Sigmoid colon (tissue), 7 donors: ENCODE data around the gene OR7G3. TPM values are rescaled to one million over a fixed set of nuclear protein-coding genes. Genes with fewer than 3 reads are reported as not detected.

Experiments
- DNase-seq: peaks from one replicate; pipeline ENCODE4 v3.0.0-alpha.2; 2019
- H3K27ac ChIP-seq, 4 donors: fragments of 200-600 bp; sonication (generic); one replicate each; pipeline ENCODE4 v1.5.1; 2016 to 2019; ENCODE audit warnings: mild to moderate bottlenecking in 1 of 4
- H3K27me3 ChIP-seq, 3 donors: fragments of 200-600 bp; sonication (generic); one replicate each; pipeline ENCODE4 v1.5.1; 2019; ENCODE audit warnings: mild to moderate bottlenecking in 1 of 3
- H3K36me3 ChIP-seq, 4 donors: fragments of 200-600 bp; sonication (generic); one replicate each; pipeline ENCODE4 v1.5.1; 2016 to 2019
- H3K4me1 ChIP-seq, 4 donors: fragments of 200-600 bp; sonication (generic); one replicate each; pipeline ENCODE4 v1.5.1; 2017 to 2019
- H3K4me3 ChIP-seq, 4 donors: fragments of 200-600 bp; sonication (generic); one replicate each; pipeline ENCODE4 v1.5.1; 2017 to 2019; ENCODE audit warnings: mild to moderate bottlenecking in 2 of 4, moderate library complexity in 1 of 4
- H3K9me3 ChIP-seq, 4 donors: fragments of 200-600 bp in 3 of 4; sonication (generic) in 3 of 4; one replicate each; pipeline versions ENCODE4 v1.5.1 to v1.6.1; 2013 to 2019
- CTCF ChIP-seq, 4 experiments: fragments of 450-650 bp in 3 of 4; fragments of 200-600 bp in 1 of 4; IDR thresholded peaks; one replicate each; pipeline ENCODE4 v1.5.1; 2016 to 2019; ENCODE audit warnings: antibody characterized with exemption in 4 of 4, mild to moderate bottlenecking in 3 of 4, moderate library complexity in 2 of 4
- EP300 ChIP-seq, 4 donors: sonication (generic); formaldehyde crosslinking; IDR thresholded peaks; one replicate each; pipeline ENCODE4 v1.6.1; 2017; ENCODE audit warnings: antibody characterized with exemption in 4 of 4
- POLR2A ChIP-seq, 2 donors: fragments of 450-650 bp; IDR thresholded peaks; one replicate each; pipeline ENCODE4 v1.6.1; 2016; ENCODE audit warnings: antibody characterized with exemption in 2 of 2, mild to moderate bottlenecking in 2 of 2, moderate library complexity in 2 of 2
- POLR2AphosphoS5 ChIP-seq, 4 donors: sonication (generic); formaldehyde crosslinking; IDR thresholded peaks; one replicate each; pipeline ENCODE4 v1.6.1; 2017; ENCODE audit warnings: antibody characterized with exemption in 4 of 4
- WGBS, 2 donors: extraction: QIAGEN DNeasy Blood & Tissue Kit; methylation state at CpG; one replicate each; pipeline ENCODE4 v1.1.7; 2013; 5-methylcytosine and 5-hydroxymethylcytosine counted together
- intact Hi-C: fragments of 100-400 bp; cut with DNase I; formaldehyde crosslinking; loops from one replicate; pipeline ENCODE4 v1.15.1; 2023
- polyA plus RNA-seq, 3 donors: library from polyadenylated mRNA; stranded (reverse); fragments of 200-250 nt; gene quantifications; one replicate each; pipeline ENCODE4 v1.2.3, GENCODE V29; 2013
- total RNA-seq, 4 donors: library from RNA; depleted of rRNA; stranded (reverse); fragments of >200 nt; gene quantifications; one replicate each; pipeline ENCODE4 v1.1.0, GENCODE V29; 2016
- donor health status: healthy with polysubstance abuse.
- donor health status: Bipolar disorder and iron deficiency.
- donor health status: healthy.

OR7G3 gene
- total and polyA plus RNA-seq, 7 donors: not detected

- Histone ChIP-seq H3K27me3 (no peaks in the 10 kb centered on the region), H3K36me3 (peaks cover under 1 to 29% (median 12%) of the 10 kb centered on the region in 4 donors), H3K27ac (no peak overlapping the region), H3K4me1 (no peaks in the 10 kb centered on the region), H3K4me3 (no peak overlapping the region), H3K9me3 (peaks cover 0 to 10% (median 7%) of the 10 kb centered on the region in 4 donors)
- intact Hi-C loops: no loop called here
- DNase-seq: no peak
- TF ChIP-seq POLR2A (IDR thresholded peaks at IDR 0.05): no peak
- no peak for TF ChIP-seq CTCF (IDR thresholded peaks at IDR 0.05)
- no peak for TF ChIP-seq EP300 (IDR thresholded peaks at IDR 0.05)
- no peak for TF ChIP-seq POLR2AphosphoS5 (IDR thresholded peaks at IDR 0.05)
- WGBS, 2 donors: 97 to 98% methylated on average over 5 of the region's 5 CpGs
Measured at GRCh38 chr19:9151367-9151766, 24.6 kb upstream of the OR7G3 start.

- peaks cover 0 to 22% (median 6%) of the 10 kb centered on the region in 4 donors for H3K36me3 ChIP-seq
- DNase-seq: no peak
- H3K4me3 ChIP-seq: no peak overlapping the region
- peaks cover 0 to 7% (median 5%) of the 10 kb centered on the region in 4 donors for H3K9me3 ChIP-seq
- H3K27me3 ChIP-seq: no peaks in the 10 kb centered on the region
- intact Hi-C loops: no loop called here
- WGBS, 2 donors: 96 to 98% methylated on average over 5 of the region's 5 CpGs
- H3K4me1 ChIP-seq: no peaks in the 10 kb centered on the region
- no peak overlapping the region for H3K27ac ChIP-seq
- TF ChIP-seq POLR2A (IDR thresholded peaks at IDR 0.05) (no peak), POLR2AphosphoS5 (IDR thresholded peaks at IDR 0.05) (no peak), CTCF (IDR thresholded peaks at IDR 0.05) (no peak), EP300 (IDR thresholded peaks at IDR 0.05) (no peak)
Measured at GRCh38 chr19:9150650-9151049, 23.9 kb upstream of the OR7G3 start.

- no peak overlapping the region for H3K4me3 ChIP-seq
- no peak overlapping the region for H3K27ac ChIP-seq
- no peaks in the 10 kb centered on the region for H3K27me3 ChIP-seq
- intact Hi-C loops: loop anchor here (10.0 kb wide), 1 partner anchor 525 kb away; the partner anchor contains the start of gene ZNF562
- 88 to 95% methylated on average over 4 of the region's 4 CpGs for WGBS, 2 donors
- TF ChIP-seq POLR2AphosphoS5 (IDR thresholded peaks at IDR 0.05): no peak
- TF ChIP-seq CTCF (IDR thresholded peaks at IDR 0.05): no peak
- TF ChIP-seq EP300 (IDR thresholded peaks at IDR 0.05): no peak
- TF ChIP-seq POLR2A (IDR thresholded peaks at IDR 0.05): no peak
- peaks cover 0 to 8% (median 3%) of the 10 kb centered on the region in 4 donors for H3K9me3 ChIP-seq
- no peaks in the 10 kb centered on the region for H3K4me1 ChIP-seq
- no peak for DNase-seq
- peaks cover 0 to 16% (median 5%) of the 10 kb centered on the region in 4 donors for H3K36me3 ChIP-seq
Measured at GRCh38 chr19:9149997-9150396, 23.2 kb upstream of the OR7G3 start.

GRCh38 chr19:9148697-9149096 lies 21.9 kb upstream of the OR7G3 start:
- no peak for DNase-seq
- no peaks in the 10 kb centered on the region for H3K27me3 ChIP-seq
- no peak overlapping the region for H3K27ac ChIP-seq
- no peaks in the 10 kb centered on the region for H3K4me1 ChIP-seq
- H3K9me3 ChIP-seq: peaks cover 0 to 10% (median 6%) of the 10 kb centered on the region in 4 donors
- H3K4me3 ChIP-seq: no peak overlapping the region
- no peak for TF ChIP-seq POLR2A (IDR thresholded peaks at IDR 0.05)
- TF ChIP-seq POLR2AphosphoS5 (IDR thresholded peaks at IDR 0.05): no peak
- TF ChIP-seq CTCF (IDR thresholded peaks at IDR 0.05): no peak
- no peak for TF ChIP-seq EP300 (IDR thresholded peaks at IDR 0.05)
- 98% methylated on average over 3 of the region's 3 CpGs for WGBS, 2 donors
- intact Hi-C loops: loop anchor here (10.0 kb wide), 1 partner anchor 526 kb away; the partner anchor contains the start of gene ZNF562
- H3K36me3 ChIP-seq: peaks cover 0 to 15% (median 6%) of the 10 kb centered on the region in 4 donors

- intact Hi-C loops: loop anchor here (10.0 kb wide), 1 partner anchor 528 kb away; the partner anchor contains the start of gene ZNF562
- no peak for DNase-seq
- Histone ChIP-seq H3K4me3 (no peak overlapping the region), H3K27ac (no peak overlapping the region), H3K4me1 (peaks cover 0 to 13% (median 3%) of the 10 kb centered on the region in 4 donors), H3K9me3 (peaks cover 0 to 7% (median 5%) of the 10 kb centered on the region in 4 donors), H3K27me3 (no peaks in the 10 kb centered on the region), H3K36me3 (peaks cover 0 to 10% (median 2%) of the 10 kb centered on the region in 4 donors)
- 90 to 98% methylated on average over 1 of the region's 1 CpG for WGBS, 2 donors
- TF ChIP-seq POLR2AphosphoS5 (IDR thresholded peaks at IDR 0.05): no peak
- no peak for TF ChIP-seq CTCF (IDR thresholded peaks at IDR 0.05)
- TF ChIP-seq POLR2A (IDR thresholded peaks at IDR 0.05): no peak
- no peak for TF ChIP-seq EP300 (IDR thresholded peaks at IDR 0.05)
Measured at GRCh38 chr19:9146882-9147281, 20.1 kb upstream of the OR7G3 start.
